ENCODE data around the gene AATF.

AATF gene

GRCh38 chr17:37047631-37048104 lies 98.9 kb downstream of the AATF start:
- H3K4me1 ChIP-seq (ENCODE audit: insufficient read depth, poor library complexity, severe bottlenecking) = no peaks in the 10 kb centered on the region
- peaks cover 5% of the 10 kb centered on the region; the same call in 1 of the 2 replicates for H3K36me3 ChIP-seq (ENCODE audit: low read depth)
- DNase-seq (ENCODE audit: low spot score) = no peak
- H3K27ac ChIP-seq (ENCODE audit: poor library complexity, severe bottlenecking) = no peak overlapping the region
- no peaks in the 10 kb centered on the region for H3K27me3 ChIP-seq (ENCODE audit: insufficient read depth, poor library complexity, severe bottlenecking)
- peak; percentile 68; the same call in 2 of the 3 replicates for ATAC-seq (ENCODE audit: low read depth)
- H3K9me3 ChIP-seq (ENCODE audit: severe bottlenecking) = no peaks in the 10 kb centered on the region
- H3K4me3 ChIP-seq (ENCODE audit: severe bottlenecking) = no peak overlapping the region
- TF ChIP-seq, protein P1, sequence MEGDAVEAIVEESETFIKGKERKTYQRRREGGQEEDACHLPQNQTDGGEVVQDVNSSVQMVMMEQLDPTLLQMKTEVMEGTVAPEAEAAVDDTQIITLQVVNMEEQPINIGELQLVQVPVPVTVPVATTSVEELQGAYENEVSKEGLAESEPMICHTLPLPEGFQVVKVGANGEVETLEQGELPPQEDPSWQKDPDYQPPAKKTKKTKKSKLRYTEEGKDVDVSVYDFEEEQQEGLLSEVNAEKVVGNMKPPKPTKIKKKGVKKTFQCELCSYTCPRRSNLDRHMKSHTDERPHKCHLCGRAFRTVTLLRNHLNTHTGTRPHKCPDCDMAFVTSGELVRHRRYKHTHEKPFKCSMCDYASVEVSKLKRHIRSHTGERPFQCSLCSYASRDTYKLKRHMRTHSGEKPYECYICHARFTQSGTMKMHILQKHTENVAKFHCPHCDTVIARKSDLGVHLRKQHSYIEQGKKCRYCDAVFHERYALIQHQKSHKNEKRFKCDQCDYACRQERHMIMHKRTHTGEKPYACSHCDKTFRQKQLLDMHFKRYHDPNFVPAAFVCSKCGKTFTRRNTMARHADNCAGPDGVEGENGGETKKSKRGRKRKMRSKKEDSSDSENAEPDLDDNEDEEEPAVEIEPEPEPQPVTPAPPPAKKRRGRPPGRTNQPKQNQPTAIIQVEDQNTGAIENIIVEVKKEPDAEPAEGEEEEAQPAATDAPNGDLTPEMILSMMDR (IDR thresholded peaks at IDR 0.05; ENCODE audit: poor library complexity, severe bottlenecking) = peak; percentile 94

- H3K27ac ChIP-seq (ENCODE audit: poor library complexity, severe bottlenecking) = no peak overlapping the region
- H3K27me3 ChIP-seq (ENCODE audit: insufficient read depth, poor library complexity, severe bottlenecking) = no peaks in the 10 kb centered on the region
- no peaks in the 10 kb centered on the region for H3K4me1 ChIP-seq (ENCODE audit: insufficient read depth, poor library complexity, severe bottlenecking)
- ATAC-seq (ENCODE audit: low read depth) = no peak
- peaks cover 5% of the 10 kb centered on the region; the same call in 1 of the 2 replicates for H3K36me3 ChIP-seq (ENCODE audit: low read depth)
- no peak overlapping the region for H3K4me3 ChIP-seq (ENCODE audit: severe bottlenecking)
- DNase-seq (ENCODE audit: low spot score) = no peak
- H3K9me3 ChIP-seq (ENCODE audit: severe bottlenecking) = no peaks in the 10 kb centered on the region
- TF ChIP-seq, protein P1 (IDR thresholded peaks at IDR 0.05; ENCODE audit: poor library complexity, severe bottlenecking) = no peak
These were observed 100.1 kb downstream of the AATF start for GRCh38 chr17:37048811-37049210.

DNA sequence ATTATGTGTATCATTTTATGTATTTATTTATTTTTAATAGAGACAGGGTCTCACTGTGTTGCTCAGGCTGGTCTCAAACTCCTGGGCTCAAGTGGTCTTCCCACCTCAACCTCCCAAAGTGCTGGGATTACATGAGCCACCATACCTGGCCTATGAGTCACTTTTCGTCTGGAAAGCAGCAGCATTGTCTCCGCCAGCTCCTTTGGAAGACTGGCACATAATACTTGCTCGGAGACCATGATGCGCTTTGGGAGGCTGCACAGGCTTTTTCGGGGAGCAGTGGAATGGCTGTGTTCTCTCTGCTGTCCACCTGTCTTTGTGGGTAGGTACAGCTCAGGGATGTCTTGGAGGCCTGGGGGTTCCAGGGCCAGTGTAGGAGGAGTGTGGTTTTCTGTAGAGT lies 102.2 kb downstream of the AATF start:
- Histone ChIP-seq H3K27ac (ENCODE audit: poor library complexity, severe bottlenecking) (no peak overlapping the region), H3K4me1 (ENCODE audit: insufficient read depth, poor library complexity, severe bottlenecking) (no peaks in the 10 kb centered on the region), H3K36me3 (ENCODE audit: low read depth) (0 out of 2 replicates have a peak, but pooled peaks cover 5% of the 10 kb centered on the region), H3K4me3 (ENCODE audit: severe bottlenecking) (no peak overlapping the region), H3K9me3 (ENCODE audit: severe bottlenecking) (no peaks in the 10 kb centered on the region), H3K27me3 (ENCODE audit: insufficient read depth, poor library complexity, severe bottlenecking) (no peaks in the 10 kb centered on the region)
- TF ChIP-seq, protein P1 (IDR thresholded peaks at IDR 0.05; ENCODE audit: poor library complexity, severe bottlenecking) = no peak
- ATAC-seq (ENCODE audit: low read depth) = peak; percentile 35; the same call in 1 of the 3 replicates
- no peak for DNase-seq (ENCODE audit: low spot score)

DNA sequence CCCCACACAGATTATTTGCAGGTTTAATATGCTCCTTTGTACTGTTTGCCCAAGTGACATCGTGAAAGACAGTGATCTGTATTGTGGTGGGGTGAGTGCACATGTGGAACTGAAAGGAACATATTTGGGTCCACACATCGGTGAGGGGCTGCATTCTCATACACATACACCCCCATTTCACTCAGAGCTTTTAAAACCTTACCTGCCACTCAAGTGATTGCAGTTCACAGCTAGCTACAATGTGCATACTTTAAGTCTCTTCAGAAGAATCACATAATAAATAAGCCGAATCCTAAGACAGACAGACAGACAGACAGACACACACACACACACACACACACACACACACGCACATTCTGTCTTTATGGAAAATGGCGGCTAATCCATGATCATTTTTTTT lies 102.6 kb downstream of the AATF start:
- no peak overlapping the region for H3K27ac ChIP-seq (ENCODE audit: poor library complexity, severe bottlenecking)
- no peak for ATAC-seq (ENCODE audit: low read depth)
- H3K4me3 ChIP-seq (ENCODE audit: severe bottlenecking) = no peak overlapping the region

GRCh38 chr17:37051833-37052232 lies 103.1 kb downstream of the AATF start:
- H3K27me3 ChIP-seq (ENCODE audit: insufficient read depth, poor library complexity, severe bottlenecking) = no peaks in the 10 kb centered on the region
- no peak for DNase-seq (ENCODE audit: low spot score)
- H3K27ac ChIP-seq (ENCODE audit: poor library complexity, severe bottlenecking) = no peak overlapping the region
- no peaks in the 10 kb centered on the region for H3K4me1 ChIP-seq (ENCODE audit: insufficient read depth, poor library complexity, severe bottlenecking)
- no peaks in the 10 kb centered on the region for H3K9me3 ChIP-seq (ENCODE audit: severe bottlenecking)
- TF ChIP-seq, protein P1 (IDR thresholded peaks at IDR 0.05; ENCODE audit: poor library complexity, severe bottlenecking) = no peak
- H3K36me3 ChIP-seq (ENCODE audit: low read depth) = peaks cover 5% of the 10 kb centered on the region; the same call in 1 of the 2 replicates
- no peak overlapping the region for H3K4me3 ChIP-seq (ENCODE audit: severe bottlenecking)
- ATAC-seq (ENCODE audit: low read depth) = no peak

More for the DNA sequence above, 102.6 kb downstream of the AATF start:
- Histone ChIP-seq H3K27me3 (ENCODE audit: insufficient read depth, poor library complexity, severe bottlenecking) (no peaks in the 10 kb centered on the region), H3K4me1 (ENCODE audit: insufficient read depth, poor library complexity, severe bottlenecking) (no peaks in the 10 kb centered on the region), H3K36me3 (ENCODE audit: low read depth) (peaks cover 5% of the 10 kb centered on the region; the same call in 1 of the 2 replicates), H3K9me3 (ENCODE audit: severe bottlenecking) (no peaks in the 10 kb centered on the region)
- TF ChIP-seq, protein P1 (IDR thresholded peaks at IDR 0.05; ENCODE audit: poor library complexity, severe bottlenecking) = no peak
- no peak for DNase-seq (ENCODE audit: low spot score)
